Left ventricle myocardium inferior (tissue), 1 donor: Measurements from ENCODE around the gene KCNMB3. TPM values are rescaled to one million over a fixed set of nuclear protein-coding genes. Genes with fewer than 3 reads are reported as not detected.
"Not testable (repeated sequence)": the region's sequence is repeated elsewhere in the genome, so short reads cannot be mapped to it uniquely, and the experiment has no call there.

Experiments used
- DNase-seq: peaks from one replicate; pipeline ENCODE4 v3.0.0-alpha.2; 2020
- H3K27ac ChIP-seq: fragments of 200-600 bp; replicated peaks from 2 replicates; pipeline ENCODE4 v1.8.0; 2021
- H3K27me3 ChIP-seq: fragments of 200-600 bp; 2 replicates; pipeline ENCODE4 v1.8.0; 2021; ENCODE audit warnings: low read depth
- H3K36me3 ChIP-seq: fragments of 200-600 bp; 2 replicates; pipeline ENCODE4 v1.8.0; 2021
- H3K4me1 ChIP-seq: fragments of 200-600 bp; 2 replicates; pipeline ENCODE4 v1.8.0; 2021
- H3K4me3 ChIP-seq: fragments of 200-600 bp; 2 replicates; pipeline ENCODE4 v1.8.0; 2021; ENCODE audit warnings: mild to moderate bottlenecking, moderate library complexity
- H3K9me3 ChIP-seq: fragments of 200-600 bp; replicated peaks from 2 replicates; pipeline ENCODE4 v1.8.0; 2021
- intact Hi-C: fragments of 100-400 bp; cut with micrococcal nuclease; formaldehyde crosslinking; loops from one replicate; pipeline ENCODE4 v1.11.0; 2022
- total RNA-seq: library from RNA; stranded (reverse); fragmentation: NEBNext Ultra II Directional; extraction: Animal tissue kit (Norgen Biotek cat#: 25700); gene quantifications from one replicate; pipeline ENCODE4 v1.2.1, GENCODE V29; 2021
- TF ChIP-seq, protein P1 (sequence below): fragments of 200-600 bp; IDR thresholded peaks from 2 replicates; pipeline ENCODE4 v1.8.0; 2021; ENCODE audit warnings: antibody characterized with exemption, mild to moderate bottlenecking, borderline replicate concordance
- donor health status: DM: no; HTN: yes; CAD: no; lungs with severe emphysema.

Gene KCNMB3
- total RNA-seq, 1 donor from 2014 or later = 0.96 TPM

DNA sequence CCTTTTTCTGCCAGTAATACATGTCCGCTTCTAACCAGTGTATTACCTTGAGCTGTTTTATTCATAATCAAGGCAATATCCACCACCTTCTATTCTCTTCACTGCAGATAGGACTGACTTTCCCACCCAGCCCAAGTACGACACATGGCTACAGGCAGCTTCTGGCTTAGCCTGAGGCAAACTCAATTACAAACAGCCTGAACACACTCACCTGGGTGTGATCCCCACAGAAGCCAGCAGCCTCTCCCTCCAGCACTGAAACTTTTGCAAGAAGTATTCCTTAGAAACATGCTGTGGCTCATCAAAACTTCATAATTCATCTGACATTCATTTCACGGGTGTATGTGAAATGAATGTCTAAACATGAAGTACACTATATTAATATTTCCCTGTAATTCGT, 13.5 kb upstream of the KCNMB3 start:
- Histone ChIP-seq H3K9me3 (peaks cover 6% of the 10 kb centered on the region), H3K36me3 (no peaks in the 10 kb centered on the region), H3K4me3 (no peak overlapping the region), H3K27ac (no peak overlapping the region), H3K4me1 (peaks cover 24% of the 10 kb centered on the region), H3K27me3 (no peaks in the 10 kb centered on the region)
- TF ChIP-seq, protein P1, sequence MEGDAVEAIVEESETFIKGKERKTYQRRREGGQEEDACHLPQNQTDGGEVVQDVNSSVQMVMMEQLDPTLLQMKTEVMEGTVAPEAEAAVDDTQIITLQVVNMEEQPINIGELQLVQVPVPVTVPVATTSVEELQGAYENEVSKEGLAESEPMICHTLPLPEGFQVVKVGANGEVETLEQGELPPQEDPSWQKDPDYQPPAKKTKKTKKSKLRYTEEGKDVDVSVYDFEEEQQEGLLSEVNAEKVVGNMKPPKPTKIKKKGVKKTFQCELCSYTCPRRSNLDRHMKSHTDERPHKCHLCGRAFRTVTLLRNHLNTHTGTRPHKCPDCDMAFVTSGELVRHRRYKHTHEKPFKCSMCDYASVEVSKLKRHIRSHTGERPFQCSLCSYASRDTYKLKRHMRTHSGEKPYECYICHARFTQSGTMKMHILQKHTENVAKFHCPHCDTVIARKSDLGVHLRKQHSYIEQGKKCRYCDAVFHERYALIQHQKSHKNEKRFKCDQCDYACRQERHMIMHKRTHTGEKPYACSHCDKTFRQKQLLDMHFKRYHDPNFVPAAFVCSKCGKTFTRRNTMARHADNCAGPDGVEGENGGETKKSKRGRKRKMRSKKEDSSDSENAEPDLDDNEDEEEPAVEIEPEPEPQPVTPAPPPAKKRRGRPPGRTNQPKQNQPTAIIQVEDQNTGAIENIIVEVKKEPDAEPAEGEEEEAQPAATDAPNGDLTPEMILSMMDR = no peak
- intact Hi-C loops = no loop called here
- no peak for DNase-seq

DNA sequence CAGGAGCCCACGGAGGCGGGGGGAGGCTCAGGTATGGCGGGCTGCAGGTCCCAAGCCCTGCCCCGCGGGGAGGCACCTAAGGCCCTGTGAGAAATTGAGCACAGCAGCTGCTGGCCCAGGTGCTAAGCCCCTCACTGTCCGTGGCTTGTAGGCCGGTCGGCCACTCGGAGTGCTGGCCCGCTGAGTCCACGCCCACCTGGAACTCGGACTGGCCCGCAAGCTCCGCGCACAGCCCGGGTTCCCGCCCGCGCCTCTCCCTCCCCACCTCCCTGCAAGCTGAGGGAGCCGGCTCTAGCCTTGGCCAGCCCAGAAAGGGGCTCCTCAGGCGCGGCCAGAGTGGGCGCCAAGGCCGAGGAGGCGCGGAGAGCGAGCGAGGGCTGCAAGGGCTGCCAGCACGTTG, 12.2 kb upstream of the KCNMB3 start:
- intact Hi-C loops = no loop called here
- H3K4me1 ChIP-seq = peaks cover 16% of the 10 kb centered on the region
- no peak overlapping the region for H3K27ac ChIP-seq
- no peaks in the 10 kb centered on the region for H3K36me3 ChIP-seq
- peaks cover 20% of the 10 kb centered on the region for H3K9me3 ChIP-seq
- no peaks in the 10 kb centered on the region for H3K27me3 ChIP-seq
- TF ChIP-seq, protein P1 = no peak
- DNase-seq = no peak
- H3K4me3 ChIP-seq = no peak overlapping the region

DNA sequence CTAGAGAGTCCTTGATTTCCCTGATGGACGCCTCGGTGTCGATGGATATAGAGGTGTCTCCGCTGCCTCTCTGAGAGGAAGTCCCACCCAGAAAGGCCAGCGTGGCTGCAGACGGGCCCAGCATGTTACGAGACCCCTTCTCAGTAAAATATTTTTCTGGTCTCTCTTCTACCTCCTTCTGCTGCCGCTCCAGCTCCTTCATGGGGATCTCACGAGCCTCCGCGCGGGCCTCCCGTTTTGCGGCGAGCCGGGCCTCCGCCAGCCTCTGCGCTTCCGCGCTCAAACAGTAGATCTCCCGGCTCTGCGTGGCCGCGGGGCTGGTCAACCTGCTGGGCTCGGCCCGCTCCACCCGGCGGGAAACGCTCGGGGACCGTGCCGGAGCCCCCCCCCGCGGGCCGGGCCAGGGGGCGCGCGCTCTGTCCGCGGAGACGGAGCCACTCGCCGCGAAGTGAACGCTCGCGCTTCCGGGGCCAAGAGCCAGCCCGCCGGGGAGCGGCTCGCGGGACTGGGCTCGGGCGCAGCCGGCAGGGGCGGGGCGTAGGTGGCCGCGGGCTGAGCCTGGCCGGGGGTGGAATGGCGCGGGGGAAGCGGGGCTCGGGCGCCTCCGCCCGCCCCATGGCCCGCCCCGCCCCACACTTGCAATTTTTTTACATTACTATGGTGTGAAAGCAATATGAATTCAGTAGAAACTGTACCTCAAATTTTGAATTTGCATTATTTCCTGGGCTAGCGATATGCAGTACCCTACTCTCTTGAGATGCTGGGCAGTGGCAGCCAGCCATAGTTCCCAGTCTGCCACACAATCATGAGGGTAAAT, 10.2 kb upstream of the KCNMB3 start:
- Histone ChIP-seq H3K36me3 (no peaks in the 10 kb centered on the region), H3K4me3 (peak overlapping the region; percentile 86), H3K9me3 (peaks cover 23% of the 10 kb centered on the region), H3K4me1 (peaks cover 10% of the 10 kb centered on the region), H3K27me3 (no peaks in the 10 kb centered on the region), H3K27ac (peak overlapping the region; percentile 73)
- TF ChIP-seq, protein P1 = no peak
- peak; percentile 83 for DNase-seq
- intact Hi-C loops = no loop called here

DNA sequence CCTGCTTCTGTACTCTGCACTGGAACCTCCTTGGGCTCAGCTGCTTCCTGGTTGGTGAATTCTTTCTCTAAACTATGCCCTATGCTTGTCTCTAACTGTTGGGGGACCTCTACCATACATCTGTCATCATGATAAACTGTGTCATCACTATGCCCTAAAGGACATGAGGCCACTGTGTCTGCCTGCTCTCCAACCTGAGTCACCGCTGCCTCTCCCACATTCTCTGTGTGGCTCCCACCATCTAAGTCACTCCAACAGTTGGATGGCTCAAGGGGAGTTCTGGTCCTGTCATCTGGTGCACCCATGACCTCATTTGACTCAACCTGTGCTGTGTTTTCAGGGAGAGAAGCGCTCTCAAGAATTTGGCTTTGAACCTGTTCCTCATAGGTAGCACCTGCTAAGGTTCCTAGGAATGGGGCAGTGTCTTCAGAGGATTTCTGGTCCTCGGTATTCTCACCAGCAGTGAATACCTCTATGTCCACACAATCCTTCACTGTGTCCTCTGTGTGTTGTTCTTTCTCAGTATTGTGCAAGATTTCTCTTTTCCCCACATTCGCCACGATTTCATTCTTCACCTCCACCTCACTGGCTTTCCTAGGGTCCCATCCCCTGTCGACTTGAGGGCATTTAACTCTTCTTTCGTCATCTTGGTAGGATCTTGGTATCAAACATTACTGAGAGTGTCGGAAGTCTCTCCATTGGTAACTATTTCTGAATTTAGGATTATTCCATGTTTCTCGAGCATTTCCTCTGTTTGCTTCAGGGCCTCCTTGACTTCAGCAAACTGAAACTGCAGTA, 9.2 kb upstream of the KCNMB3 start:
- H3K36me3 ChIP-seq, intact Hi-C loops, DNase-seq, H3K27ac ChIP-seq, H3K27me3 ChIP-seq: not testable (repeated sequence)
- Histone ChIP-seq H3K9me3 (peaks cover 23% of the 10 kb centered on the region), H3K4me3 (peak overlapping the region; percentile 86), H3K4me1 (peaks cover 10% of the 10 kb centered on the region)

DNA sequence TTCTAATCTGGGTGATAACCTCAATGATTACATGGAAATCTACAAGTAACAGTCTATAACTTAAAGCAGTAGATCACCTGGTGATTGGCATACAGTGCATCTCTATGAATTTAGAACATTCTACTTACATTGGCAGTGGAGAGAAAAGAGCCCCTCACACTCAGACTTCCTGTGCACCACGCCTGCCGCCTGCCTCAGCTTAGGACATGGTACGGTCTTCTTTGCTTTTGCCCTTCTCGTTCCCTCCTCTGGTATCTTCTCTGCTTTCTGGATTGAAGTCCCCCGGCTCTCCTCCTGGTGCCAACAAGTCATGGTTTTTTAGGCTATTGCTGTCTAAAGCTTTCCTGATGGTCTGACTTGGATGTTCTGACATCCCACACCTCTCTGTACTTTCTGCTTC, 7.9 kb upstream of the KCNMB3 start:
- intact Hi-C loops = no loop called here
- Histone ChIP-seq H3K9me3 (peaks cover 23% of the 10 kb centered on the region), H3K4me1 (peaks cover 10% of the 10 kb centered on the region), H3K36me3 (no peaks in the 10 kb centered on the region), H3K4me3 (no peak overlapping the region), H3K27ac (no peak overlapping the region), H3K27me3 (no peaks in the 10 kb centered on the region)
- no peak for DNase-seq
- TF ChIP-seq, protein P1 = no peak

DNA sequence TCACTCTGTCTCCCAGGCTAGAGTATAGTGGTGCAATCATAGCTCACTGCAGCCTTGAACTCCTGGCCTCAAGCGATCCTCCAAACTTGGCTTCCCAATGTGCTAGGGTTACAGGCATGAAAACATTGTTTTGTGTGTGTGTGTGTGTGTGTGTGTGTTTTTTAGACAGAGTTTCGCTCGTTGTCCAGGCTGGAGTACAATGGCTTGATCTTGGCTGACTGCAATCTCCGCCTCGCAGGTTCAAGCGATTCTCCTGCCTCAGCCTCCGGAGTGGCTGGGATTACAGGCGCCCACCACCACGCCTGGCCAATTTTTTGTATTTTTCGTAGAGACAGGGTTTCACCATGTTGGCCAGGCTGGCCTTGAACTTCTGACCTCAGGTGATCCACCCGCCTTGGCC, 6.8 kb upstream of the KCNMB3 start:
- peaks cover 23% of the 10 kb centered on the region for H3K9me3 ChIP-seq
- H3K27ac ChIP-seq, H3K4me3 ChIP-seq, intact Hi-C loops, H3K27me3 ChIP-seq, H3K36me3 ChIP-seq, DNase-seq: not testable (repeated sequence)
- peaks cover 10% of the 10 kb centered on the region for H3K4me1 ChIP-seq
